Right lobe of liver (tissue), 6 donors: ENCODE measurements around the gene ANAPC7. TPM values are rescaled to one million over a fixed set of nuclear protein-coding genes. Genes with fewer than 3 reads are reported as not detected.

ENCODE experiments used
- ATAC-seq, 4 donors: fragments of 200-7000 bp; cut with Tn5 transposase; one replicate each; pipeline ENCODE4 v1.9.1; 2020; ENCODE audit warnings: mild to moderate bottlenecking in 4 of 4, moderate library complexity in 4 of 4
- DNase-seq, 3 donors: peaks; one replicate each; pipeline ENCODE4 v3.0.0-alpha.2; 2020
- H3K27ac ChIP-seq, 3 donors: fragments of 200-600 bp; one replicate each; pipeline ENCODE4 v1.8.0; 2022
- H3K27me3 ChIP-seq, 2 donors: fragments of 200-600 bp; one replicate each; pipeline ENCODE4 v1.8.0; 2022
- H3K36me3 ChIP-seq, 4 donors: fragments of 200-600 bp; sonication (generic) in 1 of 4; one replicate each; pipeline versions ENCODE4 v1.5.1 to v1.8.0; 2017 to 2022; ENCODE audit warnings: control low read depth in 1 of 4
- H3K4me1 ChIP-seq, 4 donors: fragments of 200-600 bp; sonication (generic) in 1 of 4; one replicate each; pipeline versions ENCODE4 v1.5.1 to v1.8.0; 2017 to 2022; ENCODE audit warnings: control low read depth in 1 of 4
- H3K4me3 ChIP-seq, 3 donors: fragments of 200-600 bp; one replicate each; pipeline ENCODE4 v1.8.0; 2022
- H3K9me3 ChIP-seq, 4 donors: fragments of 200-600 bp; sonication (generic) in 1 of 4; one replicate each; pipeline versions ENCODE4 v1.5.1 to v1.8.0; 2017 to 2022; ENCODE audit warnings: control low read depth in 1 of 4
- POLR2A ChIP-seq: fragments of 450-650 bp; IDR thresholded peaks from one replicate; pipeline ENCODE4 v1.6.1; 2017; ENCODE audit warnings: antibody characterized with exemption, mild to moderate bottlenecking
- WGBS: methylation state at CpG from one replicate; pipeline ENCODE4 v1.1.6; 2018; ENCODE audit warnings: low coverage, low lambda C conversion rate; ENCODE audit not compliant: insufficient coverage; ENCODE audit errors: missing lambda C conversion rate; 5-methylcytosine and 5-hydroxymethylcytosine counted together
- intact Hi-C, 2 donors: fragments of 100-400 bp; cut with DNase I; formaldehyde crosslinking; loops; one replicate each; pipeline versions ENCODE4 v1.11.2 to v1.14.1; 2022
- total RNA-seq, 6 experiments: library from RNA; depleted of rRNA in 2 of 6; stranded (reverse); fragments of >200 nt in 2 of 6; fragmentation: NEBNext Ultra II Directional in 3 of 6; extraction: Animal tissue kit (Norgen Biotek cat#: 25700) in 3 of 6; gene quantifications; one replicate each; pipeline versions ENCODE4 v1.1.0 to v1.2.4, GENCODE V29; 2016 to 2023
- TF ChIP-seq, protein P1 (sequence below), 4 donors: fragments of 200-600 bp in 3 of 4; fragments of 450-650 bp in 1 of 4; IDR thresholded peaks; one replicate each; pipeline versions ENCODE4 v1.5.1 to v1.8.0; 2016 to 2022; ENCODE audit warnings: antibody characterized with exemption in 4 of 4, mild to moderate bottlenecking in 2 of 4
- donor health status: DM: no; HTN: yes; CAD: no.
- donor health status: DM: no; HTN: no; CAD: no.
- donor health status: DM: no; HTN: no; CAD: no.
- donor health status: DM: no; HTN: yes; CAD: no.
- donor health status: DM: no; HTN: yes; CAD: no.

The ANAPC7 gene
- total RNA-seq, 6 experiments from 2014 or later = 14.6 to 22.8 (median 18.0) TPM

DNA sequence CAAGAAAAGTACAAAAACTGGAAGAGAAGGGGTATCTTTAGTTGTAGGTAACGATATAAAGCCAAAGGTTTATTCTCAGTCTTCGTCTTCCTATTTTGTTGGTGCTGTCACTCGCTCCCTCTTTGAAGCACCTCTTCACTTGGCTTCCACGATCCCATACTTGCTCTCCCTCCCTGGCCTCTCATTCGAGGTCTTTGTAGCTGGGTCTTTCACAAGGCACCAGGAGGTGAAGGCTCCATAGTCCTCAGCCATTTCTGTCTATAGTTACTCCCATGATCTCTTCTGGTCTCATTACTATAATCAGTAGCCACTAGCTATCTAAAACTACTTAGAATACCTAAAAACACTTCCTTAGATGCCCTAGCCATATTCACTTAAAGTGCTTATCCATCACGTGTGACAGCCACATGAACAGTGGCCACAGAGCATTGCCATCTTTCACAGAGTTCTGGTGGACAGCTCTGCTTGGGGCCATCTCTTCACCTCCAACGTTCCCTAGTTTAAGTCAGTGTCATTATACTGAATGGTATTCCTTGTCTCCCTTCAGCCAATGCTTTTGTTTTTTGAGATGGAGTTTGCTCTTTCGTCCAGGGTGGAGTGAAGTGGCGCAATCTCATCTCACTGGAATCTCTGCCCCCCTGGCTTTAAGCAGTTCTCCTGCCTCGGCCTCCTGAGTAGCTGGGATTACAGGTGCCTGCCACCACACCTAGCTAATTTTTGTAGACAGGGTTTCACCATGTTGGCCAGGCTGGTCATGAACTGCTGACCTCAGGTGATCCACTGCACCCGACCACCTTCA is 65.4 kb downstream of the ANAPC7 start:
- ATAC-seq (peak in 1 of 4 donors; percentile 8), DNase-seq (no peak)
- H3K9me3 ChIP-seq = no peaks in the 10 kb centered on the region
- H3K27ac ChIP-seq = no peak overlapping the region
- H3K27me3 ChIP-seq = no peaks in the 10 kb centered on the region
- WGBS = 79% methylated on average over 10 of the region's 11 CpGs
- intact Hi-C loops = no loop called here
- TF ChIP-seq, protein P1, sequence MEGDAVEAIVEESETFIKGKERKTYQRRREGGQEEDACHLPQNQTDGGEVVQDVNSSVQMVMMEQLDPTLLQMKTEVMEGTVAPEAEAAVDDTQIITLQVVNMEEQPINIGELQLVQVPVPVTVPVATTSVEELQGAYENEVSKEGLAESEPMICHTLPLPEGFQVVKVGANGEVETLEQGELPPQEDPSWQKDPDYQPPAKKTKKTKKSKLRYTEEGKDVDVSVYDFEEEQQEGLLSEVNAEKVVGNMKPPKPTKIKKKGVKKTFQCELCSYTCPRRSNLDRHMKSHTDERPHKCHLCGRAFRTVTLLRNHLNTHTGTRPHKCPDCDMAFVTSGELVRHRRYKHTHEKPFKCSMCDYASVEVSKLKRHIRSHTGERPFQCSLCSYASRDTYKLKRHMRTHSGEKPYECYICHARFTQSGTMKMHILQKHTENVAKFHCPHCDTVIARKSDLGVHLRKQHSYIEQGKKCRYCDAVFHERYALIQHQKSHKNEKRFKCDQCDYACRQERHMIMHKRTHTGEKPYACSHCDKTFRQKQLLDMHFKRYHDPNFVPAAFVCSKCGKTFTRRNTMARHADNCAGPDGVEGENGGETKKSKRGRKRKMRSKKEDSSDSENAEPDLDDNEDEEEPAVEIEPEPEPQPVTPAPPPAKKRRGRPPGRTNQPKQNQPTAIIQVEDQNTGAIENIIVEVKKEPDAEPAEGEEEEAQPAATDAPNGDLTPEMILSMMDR (IDR thresholded peaks at IDR 0.05) = no peak
- no peak for TF ChIP-seq POLR2A
- H3K4me1 ChIP-seq = peaks cover 0 to 5% (median 0%) of the 10 kb centered on the region in 4 donors
- no peak overlapping the region for H3K4me3 ChIP-seq
- peaks cover 40 to 100% (median 75%) of the 10 kb centered on the region in 4 donors for H3K36me3 ChIP-seq

DNA sequence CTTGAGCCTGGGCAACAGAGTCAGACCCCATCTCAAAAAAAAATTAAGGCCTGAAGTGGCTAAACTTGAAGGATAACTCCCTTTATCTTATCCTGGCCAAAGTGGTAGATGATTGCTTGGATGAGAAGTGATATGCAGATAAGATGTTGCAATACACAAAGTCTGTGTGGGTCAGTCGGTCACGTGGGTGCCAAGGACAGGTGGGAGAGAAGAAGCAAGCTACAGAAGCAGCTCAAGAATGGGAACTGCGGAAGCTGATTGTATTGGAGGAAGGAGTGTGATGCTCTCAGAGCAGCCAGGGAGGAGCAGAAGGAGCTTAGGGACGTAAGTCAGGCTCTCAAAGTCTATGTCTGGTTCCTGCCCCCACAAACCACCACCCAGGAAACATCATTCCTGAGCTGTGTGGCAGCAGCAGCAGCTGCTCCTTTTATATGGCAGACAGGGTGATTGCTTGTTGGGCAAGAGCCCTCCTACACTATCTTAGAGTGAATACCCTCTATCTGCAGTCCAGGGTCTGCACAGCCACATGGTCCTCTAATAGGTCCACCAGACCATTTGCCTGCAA is 67.9 kb downstream of the ANAPC7 start:
- no peak overlapping the region for H3K4me3 ChIP-seq
- DNase-seq (no peak), ATAC-seq (peak in 3 of 4 donors; percentile 3 to 29 (median 6))
- H3K27ac ChIP-seq = no peak overlapping the region
- peaks cover 0 to 5% (median 0%) of the 10 kb centered on the region in 4 donors for H3K4me1 ChIP-seq
- H3K27me3 ChIP-seq = no peaks in the 10 kb centered on the region
- TF ChIP-seq, protein P1 (IDR thresholded peaks at IDR 0.05) = no peak
- no peak for TF ChIP-seq POLR2A
- H3K9me3 ChIP-seq = no peaks in the 10 kb centered on the region
- WGBS = 59% methylated on average over 3 of the region's 4 CpGs
- H3K36me3 ChIP-seq = peaks cover 41 to 100% (median 66%) of the 10 kb centered on the region in 4 donors
- intact Hi-C loops = no loop called here

DNA sequence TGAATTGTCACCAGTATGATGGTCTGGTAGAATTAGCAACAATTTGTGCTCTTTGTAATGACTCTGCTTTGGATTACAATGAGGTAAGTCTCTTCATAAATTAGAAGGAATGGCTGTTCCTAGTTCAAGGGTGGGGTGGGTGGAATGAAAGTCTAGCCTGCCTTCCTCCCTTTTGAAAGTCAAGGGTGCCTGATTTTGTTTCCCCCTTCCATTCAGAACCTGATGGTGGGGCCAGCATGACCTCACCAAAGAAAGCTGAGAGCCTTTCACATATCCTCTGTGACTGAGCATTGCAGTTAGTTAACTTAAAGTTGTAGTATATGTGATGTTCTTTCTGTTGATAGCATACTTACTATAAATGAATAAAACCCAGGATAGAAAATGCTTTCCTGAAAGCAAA is 70.3 kb downstream of the ANAPC7 start:
- H3K9me3 ChIP-seq = no peaks in the 10 kb centered on the region

DNA sequence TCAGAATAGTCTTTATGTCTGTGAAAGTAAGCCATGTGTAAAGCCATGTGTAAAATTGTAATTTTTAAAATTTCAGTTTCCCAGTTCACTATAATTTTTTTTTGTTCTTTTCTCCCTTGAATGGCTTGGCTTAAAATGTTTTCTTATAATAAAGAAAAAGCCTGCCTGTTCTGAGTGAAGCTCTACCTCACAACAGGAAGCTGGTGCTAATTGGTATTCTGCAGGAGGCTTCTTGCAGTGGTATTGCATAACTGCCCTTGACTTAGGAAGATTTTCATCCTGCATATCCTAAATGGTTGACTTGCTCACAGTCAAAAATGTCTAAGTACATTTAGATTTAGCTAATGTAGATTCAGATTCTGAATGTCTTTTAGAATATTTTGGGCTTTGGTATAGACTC is 73.0 kb downstream of the ANAPC7 start:
- H3K36me3 ChIP-seq = peaks cover 26 to 99% (median 58%) of the 10 kb centered on the region in 4 donors
- peaks cover 0 to 5% (median 0%) of the 10 kb centered on the region in 4 donors for H3K4me1 ChIP-seq
- TF ChIP-seq POLR2A = no peak
- TF ChIP-seq, protein P1 (IDR thresholded peaks at IDR 0.05) = no peak
- DNase-seq (no peak), ATAC-seq (peak in 1 of 4 donors; percentile 12)
- no peak overlapping the region for H3K4me3 ChIP-seq
- intact Hi-C loops = no loop called here
- H3K9me3 ChIP-seq = no peaks in the 10 kb centered on the region
- no peak overlapping the region for H3K27ac ChIP-seq
- H3K27me3 ChIP-seq = no peaks in the 10 kb centered on the region

More for the DNA sequence above, 70.3 kb downstream of the ANAPC7 start:
- Histone ChIP-seq H3K27me3 (no peaks in the 10 kb centered on the region), H3K4me3 (no peak overlapping the region), H3K36me3 (peaks cover 29 to 99% (median 61%) of the 10 kb centered on the region in 4 donors), H3K4me1 (peaks cover 0 to 5% (median 0%) of the 10 kb centered on the region in 4 donors), H3K27ac (no peak overlapping the region)
- DNase-seq = no peak
- TF ChIP-seq, protein P1 (IDR thresholded peaks at IDR 0.05) = no peak
- TF ChIP-seq POLR2A = no peak
- intact Hi-C loops = no loop called here
- no peak for ATAC-seq
